GM12878 (cell line): ENCODE results near the gene B3GALT5. TPM values are rescaled to one million over a fixed set of nuclear protein-coding genes. Genes with fewer than 3 reads are reported as not detected.

Experiments
- ATAC-seq: fragments of 200-7000 bp; cut with Tn5 transposase; 3 replicates; pipeline ENCODE4 v1.9.1; 2020; ENCODE audit warnings: mild to moderate bottlenecking, moderate library complexity
- BruUV-seq: library from RNA; stranded (reverse); fragments of 400-500 nt; replicated peaks from 2 replicates; lab custom pipeline; 2021; lab: Mats Ljungman, UMichigan
- CTCF ChIA-PET: fragments of 300-600 bp; sonication (Branson Sonifier 250); formaldehyde crosslinking; extraction: SDS; loops from one replicate; lab custom pipeline; 2021; ENCODE audit warnings: inconsistent platforms; lab: Yijun Ruan, JAX
- POLR2A ChIA-PET: fragments of 350-600 bp; formaldehyde crosslinking; extraction: SDS; loops from one replicate; lab custom pipeline; 2021; ENCODE audit warnings: inconsistent platforms; lab: Charles Lee
- RAD21 ChIA-PET: fragments of 300-600 bp; sonication (Branson Sonifier 250); formaldehyde crosslinking; loops from one replicate; lab custom pipeline; 2023; ENCODE audit warnings: antibody characterized with exemption; ENCODE audit not compliant: unreplicated experiment; lab: Charles Lee
- SMC1A ChIA-PET: fragments of 300-600 bp; sonication (Branson Sonifier 250); formaldehyde crosslinking; loops from one replicate; lab custom pipeline; 2023; ENCODE audit not compliant: unreplicated experiment, uncharacterized antibody; lab: Charles Lee
- DNase-seq: peaks from one replicate; pipeline ENCODE4 v3.0.0-alpha.2; 2011; ENCODE audit warnings: low read depth, low spot score
- FAIRE-seq: peaks from 3 replicates; lab custom pipeline; 2011; peaks lifted over from hg19 to GRCh38; lab: Jason Lieb, UNC
- H2AFZ ChIP-seq: 2 replicates; pipeline ENCODE4 v1.6.0; 2011; ENCODE audit warnings: low read depth, low read length, control low read depth; ENCODE audit not compliant: control insufficient read depth
- H3K27ac ChIP-seq: 2 replicates; pipeline ENCODE4 v1.5.1; 2011; ENCODE audit warnings: control low read depth; ENCODE audit not compliant: control insufficient read depth, insufficient read depth
- H3K27me3 ChIP-seq, 2 experiments: replicated peaks in 1 of 2; 2 replicates each; pipeline versions ENCODE4 v1.6.0 to v1.6.1; 2011; ENCODE audit warnings: low read length in 1 of 2; ENCODE audit not compliant: control insufficient read depth in 2 of 2, insufficient read depth in 2 of 2
- H3K36me3 ChIP-seq, 2 experiments: 2 replicates each; pipeline ENCODE4 v1.5.1; 2011; ENCODE audit warnings: low read length in 1 of 2; ENCODE audit not compliant: control insufficient read depth in 2 of 2, insufficient read depth in 2 of 2
- H3K4me1 ChIP-seq: 2 replicates; pipeline ENCODE4 v1.6.1; 2011; ENCODE audit warnings: mild to moderate bottlenecking, low read length, moderate library complexity, mixed read lengths; ENCODE audit not compliant: control insufficient read depth, insufficient read depth
- H3K4me2 ChIP-seq: 2 replicates; pipeline ENCODE4 v1.6.0; 2011; ENCODE audit warnings: control low read depth; ENCODE audit not compliant: control insufficient read depth, insufficient read depth
- H3K4me3 ChIP-seq: fragments of 200-600 bp; sonication (generic); 2 replicates; pipeline ENCODE4 v1.5.1; 2016
- H3K79me2 ChIP-seq: 2 replicates; pipeline ENCODE4 v1.6.0; 2011; ENCODE audit warnings: low read length; ENCODE audit not compliant: control insufficient read depth, insufficient read depth
- H3K9ac ChIP-seq: 2 replicates; pipeline ENCODE4 v1.8.0; 2011; ENCODE audit warnings: low read length, control low read depth, mixed read lengths; ENCODE audit not compliant: control insufficient read depth, insufficient read depth
- H3K9me3 ChIP-seq: replicated peaks from 3 replicates; pipeline ENCODE4 v1.5.1; 2011; ENCODE audit warnings: mild to moderate bottlenecking, low read length; ENCODE audit not compliant: control insufficient read depth, insufficient read depth
- H4K20me1 ChIP-seq: 2 replicates; pipeline ENCODE4 v1.6.0; 2011; ENCODE audit not compliant: control insufficient read depth, insufficient read depth
- CBX3 ChIP-seq: fragments of 200-600 bp; sonication (generic); IDR thresholded peaks from 2 replicates; pipeline ENCODE4 v1.6.1; 2016; ENCODE audit warnings: low read depth, borderline replicate concordance
- ETV6 ChIP-seq, 2 experiments: fragments of 450-650 bp in 1 of 2; IDR thresholded peaks in 1 of 2; conservative IDR thresholded peaks in 1 of 2; 2 replicates each; pipeline ENCODE4 v1.6.1; 2014; ENCODE audit warnings: antibody characterized with exemption in 1 of 2, borderline replicate concordance in 1 of 2, low read depth in 1 of 2, mild to moderate bottlenecking in 1 of 2, moderate library complexity in 1 of 2
- FOXM1 ChIP-seq: IDR thresholded peaks from 2 replicates; pipeline ENCODE4 v1.6.1; 2012; ENCODE audit warnings: low read depth, mild to moderate bottlenecking, inconsistent platforms, low read length, moderate library complexity
- IKZF2 ChIP-seq, 2 experiments: fragments of 450-650 bp; IDR thresholded peaks; 2 replicates each; pipeline ENCODE4 v1.6.1; 2017; ENCODE audit warnings: mild to moderate bottlenecking in 2 of 2, moderate library complexity in 2 of 2
- IRF4 ChIP-seq: IDR thresholded peaks from 2 replicates; pipeline ENCODE4 v1.6.1; 2011; ENCODE audit warnings: low read depth, low read length
- KDM1A ChIP-seq: fragments of 200-600 bp; sonication (generic); IDR thresholded peaks from 2 replicates; pipeline ENCODE4 v1.6.1; 2016; ENCODE audit warnings: borderline replicate concordance
- MEF2A ChIP-seq: IDR thresholded peaks from 2 replicates; pipeline ENCODE4 v1.6.1; 2011; ENCODE audit warnings: low read depth, mild to moderate bottlenecking, low read length, moderate library complexity; ENCODE audit not compliant: insufficient read depth
- MTA3 ChIP-seq: IDR thresholded peaks from 2 replicates; pipeline ENCODE4 v1.6.1; 2012; ENCODE audit warnings: low read length, inconsistent platforms, borderline replicate concordance
- NBN ChIP-seq: fragments of 450-650 bp; IDR thresholded peaks from 2 replicates; pipeline ENCODE4 v1.6.1; 2016
- RAD51 ChIP-seq: fragments of 450-650 bp; IDR thresholded peaks from 2 replicates; pipeline ENCODE4 v1.6.1; 2016; ENCODE audit warnings: moderate library complexity, mild to moderate bottlenecking, inconsistent platforms
- RFX5 ChIP-seq: IDR thresholded peaks from 2 replicates; pipeline ENCODE4 v1.6.1; 2011; ENCODE audit warnings: low read depth, low read length, improper control_type of control experiment
- TBL1XR1 ChIP-seq: IDR thresholded peaks from 2 replicates; pipeline ENCODE4 v1.6.1; 2012; ENCODE audit warnings: low read depth, low read length, improper control_type of control experiment
- ZZZ3 ChIP-seq: IDR thresholded peaks from 2 replicates; pipeline ENCODE4 v1.6.1; 2011; ENCODE audit warnings: low read depth; ENCODE audit not compliant: control insufficient read depth, insufficient read length
- WGBS: methylation state at CpG from one replicate; pipeline ENCODE4 v1.1.6; 2016; ENCODE audit warnings: low lambda C conversion rate; ENCODE audit not compliant: insufficient replicate concordance, insufficient coverage; ENCODE audit errors: missing lambda C conversion rate; 5-methylcytosine and 5-hydroxymethylcytosine counted together
- in situ Hi-C: fragments of 300-500 bp; cut with MboI; formaldehyde crosslinking; loops from 9 replicates; pipeline ENCODE4 v1.14.3; 2018; ENCODE audit warnings: mixed read lengths
- intact Hi-C: fragments of 100-400 bp; cut with micrococcal nuclease; formaldehyde crosslinking; loops from one replicate; pipeline ENCODE4 v1.14.2; 2022; ENCODE audit not compliant: unreplicated experiment
- polyA plus RNA-seq, 11 experiments: library from polyadenylated mRNA; depleted of rRNA in 4 of 11; unstranded in 6 of 11; stranded (reverse) in 5 of 11; fragments of >200 nt; fragmentation: Nextera tagmentation in 4 of 11; fragmentation: Illumina TruSeq in 1 of 11; extraction: Ambion mirVana in 4 of 11; extraction: Trizol in 1 of 11; gene quantifications; 1 replicate in 1 of 11; 2 replicates in 10 of 11; pipeline versions ENCODE4 v1.2.1 to v1.2.3, GENCODE V29; 2011 to 2016; ENCODE audit warnings: inconsistent platforms in 2 of 11, missing spikeins in 2 of 11, low read depth in 1 of 11
- total RNA-seq, 4 experiments: library from RNA; depleted of rRNA in 3 of 4; stranded (reverse); fragments of >200 nt in 3 of 4; fragmentation: Illumina TruSeq in 1 of 4; extraction: Trizol in 1 of 4; gene quantifications; 2 replicates each; pipeline versions ENCODE4 v1.2.1 to v1.2.3, GENCODE V29; 2013 to 2021
- TF ChIP-seq, protein P1 (sequence below): IDR thresholded peaks from 2 replicates; pipeline ENCODE4 v1.6.1; 2011; ENCODE audit warnings: mild to moderate bottlenecking, low read depth, low read length, moderate library complexity; ENCODE audit not compliant: insufficient replicate concordance
- TF ChIP-seq, protein P2 (sequence below): IDR thresholded peaks from 2 replicates; pipeline ENCODE4 v1.6.1; 2011; ENCODE audit warnings: borderline replicate concordance, low read depth, mild to moderate bottlenecking, moderate library complexity, low read length; ENCODE audit not compliant: insufficient read depth, poor library complexity, severe bottlenecking
- TF ChIP-seq, protein P3 (sequence below): fragments of 450-650 bp; IDR thresholded peaks from 2 replicates; pipeline ENCODE4 v1.6.1; 2017; ENCODE audit warnings: borderline replicate concordance

B3GALT5 gene
- total and polyA plus RNA-seq, 10 of the 15 experiments (the other 5 are each of a cell fraction or from before 2014, with no cell fraction given) = 0.03 to 0.04 TPM; not detected in 8

DNA sequence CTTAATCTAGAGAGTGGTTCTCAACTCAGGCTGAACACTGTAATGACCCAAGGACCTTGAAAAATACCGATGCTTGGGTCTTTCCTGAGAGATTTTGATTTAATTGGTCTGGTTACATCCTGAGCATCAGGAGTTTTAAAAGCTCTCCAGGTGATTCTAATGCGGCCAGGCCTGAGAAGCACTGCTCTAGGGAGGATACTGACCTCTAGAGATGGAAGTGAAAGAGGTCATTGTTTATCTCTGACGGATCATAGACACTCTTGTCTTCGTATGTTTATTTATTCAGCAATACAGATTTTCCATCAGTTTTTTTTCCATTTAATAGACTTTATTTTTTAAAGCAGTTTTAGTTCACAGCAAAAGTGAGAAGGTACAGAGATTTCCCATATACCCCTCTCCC is 77.7 kb downstream of the B3GALT5 start:
- H3K27me3 ChIP-seq = no peaks in the 10 kb centered on the region
- H3K9me3 ChIP-seq = no peaks in the 10 kb centered on the region; the same call in 2 of the 3 replicates
- WGBS = 23% methylated on average over 4 of the region's 4 CpGs
- H3K4me2 ChIP-seq = no peak overlapping the region
- H4K20me1 ChIP-seq = no peaks in the 10 kb centered on the region
- CTCF ChIA-PET = no interaction called here
- no peak for DNase-seq
- no peak for TF ChIP-seq MTA3
- TF ChIP-seq NBN = no peak
- no peak for TF ChIP-seq RFX5
- no peak for TF ChIP-seq KDM1A
- TF ChIP-seq, protein P1, sequence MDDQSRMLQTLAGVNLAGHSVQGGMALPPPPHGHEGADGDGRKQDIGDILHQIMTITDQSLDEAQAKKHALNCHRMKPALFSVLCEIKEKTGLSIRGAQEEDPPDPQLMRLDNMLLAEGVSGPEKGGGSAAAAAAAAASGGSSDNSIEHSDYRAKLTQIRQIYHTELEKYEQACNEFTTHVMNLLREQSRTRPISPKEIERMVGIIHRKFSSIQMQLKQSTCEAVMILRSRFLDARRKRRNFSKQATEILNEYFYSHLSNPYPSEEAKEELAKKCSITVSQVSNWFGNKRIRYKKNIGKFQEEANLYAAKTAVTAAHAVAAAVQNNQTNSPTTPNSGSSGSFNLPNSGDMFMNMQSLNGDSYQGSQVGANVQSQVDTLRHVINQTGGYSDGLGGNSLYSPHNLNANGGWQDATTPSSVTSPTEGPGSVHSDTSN = no peak
- TF ChIP-seq, protein P2, sequence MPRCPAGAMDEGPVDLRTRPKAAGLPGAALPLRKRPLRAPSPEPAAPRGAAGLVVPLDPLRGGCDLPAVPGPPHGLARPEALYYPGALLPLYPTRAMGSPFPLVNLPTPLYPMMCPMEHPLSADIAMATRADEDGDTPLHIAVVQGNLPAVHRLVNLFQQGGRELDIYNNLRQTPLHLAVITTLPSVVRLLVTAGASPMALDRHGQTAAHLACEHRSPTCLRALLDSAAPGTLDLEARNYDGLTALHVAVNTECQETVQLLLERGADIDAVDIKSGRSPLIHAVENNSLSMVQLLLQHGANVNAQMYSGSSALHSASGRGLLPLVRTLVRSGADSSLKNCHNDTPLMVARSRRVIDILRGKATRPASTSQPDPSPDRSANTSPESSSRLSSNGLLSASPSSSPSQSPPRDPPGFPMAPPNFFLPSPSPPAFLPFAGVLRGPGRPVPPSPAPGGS = no peak
- no peak for TF ChIP-seq CBX3
- TF ChIP-seq IKZF2 (IDR thresholded peaks at IDR 0.05) = no peak
- no peak for TF ChIP-seq MEF2A
- no peak for TF ChIP-seq ETV6 (conservative IDR thresholded peaks at IDR 0.05 in 1 of 2, IDR thresholded peaks at IDR 0.05 in 1 of 2; ENCODE audit: borderline replicate concordance in 1 of 2, low read depth in 1 of 2)
- TF ChIP-seq, protein P3, sequence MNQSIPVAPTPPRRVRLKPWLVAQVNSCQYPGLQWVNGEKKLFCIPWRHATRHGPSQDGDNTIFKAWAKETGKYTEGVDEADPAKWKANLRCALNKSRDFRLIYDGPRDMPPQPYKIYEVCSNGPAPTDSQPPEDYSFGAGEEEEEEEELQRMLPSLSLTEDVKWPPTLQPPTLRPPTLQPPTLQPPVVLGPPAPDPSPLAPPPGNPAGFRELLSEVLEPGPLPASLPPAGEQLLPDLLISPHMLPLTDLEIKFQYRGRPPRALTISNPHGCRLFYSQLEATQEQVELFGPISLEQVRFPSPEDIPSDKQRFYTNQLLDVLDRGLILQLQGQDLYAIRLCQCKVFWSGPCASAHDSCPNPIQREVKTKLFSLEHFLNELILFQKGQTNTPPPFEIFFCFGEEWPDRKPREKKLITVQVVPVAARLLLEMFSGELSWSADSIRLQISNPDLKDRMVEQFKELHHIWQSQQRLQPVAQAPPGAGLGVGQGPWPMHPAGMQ = no peak
- no peak for TF ChIP-seq RAD51
- no peak for TF ChIP-seq FOXM1
- TF ChIP-seq TBL1XR1 = no peak
- TF ChIP-seq IRF4 = no peak
- no peak for TF ChIP-seq ZZZ3
- SMC1A ChIA-PET = no interaction called here
- H3K27ac ChIP-seq = no peak overlapping the region
- H3K4me3 ChIP-seq = no peak overlapping the region
- no peaks in the 10 kb centered on the region for H3K79me2 ChIP-seq
- RAD21 ChIA-PET = no interaction called here
- no peak overlapping the region for H3K9ac ChIP-seq
- no peak overlapping the region for H2AFZ ChIP-seq
- in situ Hi-C loops (no loop called here), intact Hi-C loops (no loop called here)
- no peak for FAIRE-seq
- no peaks in the 10 kb centered on the region for H3K4me1 ChIP-seq
- no peaks in the 10 kb centered on the region for H3K36me3 ChIP-seq
- POLR2A ChIA-PET = no interaction called here
- ATAC-seq = no peak
- BruUV-seq = no TSS peak
